CD4-positive, alpha-beta T cell treated with Interleukin-17A for 1 hour (primary cell): ENCODE measurements around the gene KCNAB2.
"Not testable (repeated sequence)": the region's sequence is repeated elsewhere in the genome, so short reads cannot be mapped to it uniquely, and the experiment has no call there.

Source experiments
- DNase-seq: peaks from one replicate; pipeline ENCODE4 v3.0.0-alpha.2; 2020

KCNAB2 gene

GRCh38 chr1:6062670-6063069 is 17.0 kb downstream of the KCNAB2 start:
- no peak for DNase-seq

DNA sequence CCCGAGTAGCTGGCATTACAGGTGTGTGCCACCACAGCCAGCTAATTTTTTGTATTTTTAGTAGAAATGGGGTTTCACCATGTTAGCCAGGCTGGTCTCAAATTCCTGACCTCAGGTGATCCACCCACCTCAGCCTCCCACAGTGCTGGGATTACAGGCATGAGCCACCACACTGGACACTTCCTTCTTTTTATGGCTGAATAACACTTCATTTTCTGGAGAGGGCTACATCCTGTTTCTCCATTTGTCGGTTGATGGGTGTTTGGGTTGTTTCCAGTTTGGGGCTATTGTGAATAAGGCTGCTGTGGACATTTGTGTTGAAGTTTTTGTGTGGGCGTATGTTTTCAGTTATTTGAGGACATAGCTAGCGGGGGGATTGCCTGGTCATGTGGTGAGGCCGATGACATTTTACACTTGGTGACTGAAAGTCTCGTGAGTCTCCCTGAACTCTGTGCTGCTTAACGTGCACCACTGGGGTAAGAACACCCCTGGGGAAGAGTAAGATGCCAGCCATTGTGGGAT is 17.9 kb downstream of the KCNAB2 start:
- DNase-seq, result not testable (repeated sequence)

GRCh38 chr1:6065093-6065858 is 19.6 kb downstream of the KCNAB2 start:
- DNase-seq, result no peak

- no peak for DNase-seq
Observed at GRCh38 chr1:6066680-6067079, 21.0 kb downstream of the KCNAB2 start.

- no peak for DNase-seq
Observed at GRCh38 chr1:6068073-6068472, 22.4 kb downstream of the KCNAB2 start.

- no peak for DNase-seq
Observed at GRCh38 chr1:6068932-6069331, 23.2 kb downstream of the KCNAB2 start.

- no peak for DNase-seq
Observed at GRCh38 chr1:6069573-6069972, 23.9 kb downstream of the KCNAB2 start.

DNA sequence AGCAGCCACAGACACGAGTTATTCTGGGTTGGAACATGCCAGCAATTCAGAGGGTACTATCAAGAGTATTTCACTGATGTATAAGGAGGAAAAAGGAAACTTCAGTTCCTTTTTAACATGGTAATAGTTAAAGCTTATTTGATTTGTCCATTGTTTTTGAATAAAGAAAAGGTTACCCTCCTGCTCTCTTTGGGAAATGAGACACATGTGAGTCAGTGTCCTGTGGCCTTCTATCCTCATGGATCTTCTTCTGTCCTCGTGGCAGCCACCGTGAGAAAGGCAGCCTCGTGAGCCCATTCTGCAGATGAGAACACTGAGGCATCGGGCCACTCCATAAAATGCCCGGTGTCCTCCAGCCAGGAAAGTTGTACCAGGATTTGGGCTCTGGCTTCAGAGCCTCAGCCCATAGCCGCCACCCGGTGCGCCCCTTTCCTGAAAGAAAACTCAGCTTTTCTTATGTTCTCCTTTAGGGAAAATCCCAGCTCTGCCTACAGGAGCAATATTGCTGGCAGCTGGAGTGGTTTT is 24.8 kb downstream of the KCNAB2 start:
- no peak for DNase-seq

- no peak for DNase-seq
Observed at GRCh38 chr1:6071219-6071618, 25.5 kb downstream of the KCNAB2 start.

- DNase-seq, result no peak
Observed at GRCh38 chr1:6072774-6073479, 27.2 kb downstream of the KCNAB2 start.

- DNase-seq, result no peak
Observed at GRCh38 chr1:6073480-6074053, 27.9 kb downstream of the KCNAB2 start.

DNA sequence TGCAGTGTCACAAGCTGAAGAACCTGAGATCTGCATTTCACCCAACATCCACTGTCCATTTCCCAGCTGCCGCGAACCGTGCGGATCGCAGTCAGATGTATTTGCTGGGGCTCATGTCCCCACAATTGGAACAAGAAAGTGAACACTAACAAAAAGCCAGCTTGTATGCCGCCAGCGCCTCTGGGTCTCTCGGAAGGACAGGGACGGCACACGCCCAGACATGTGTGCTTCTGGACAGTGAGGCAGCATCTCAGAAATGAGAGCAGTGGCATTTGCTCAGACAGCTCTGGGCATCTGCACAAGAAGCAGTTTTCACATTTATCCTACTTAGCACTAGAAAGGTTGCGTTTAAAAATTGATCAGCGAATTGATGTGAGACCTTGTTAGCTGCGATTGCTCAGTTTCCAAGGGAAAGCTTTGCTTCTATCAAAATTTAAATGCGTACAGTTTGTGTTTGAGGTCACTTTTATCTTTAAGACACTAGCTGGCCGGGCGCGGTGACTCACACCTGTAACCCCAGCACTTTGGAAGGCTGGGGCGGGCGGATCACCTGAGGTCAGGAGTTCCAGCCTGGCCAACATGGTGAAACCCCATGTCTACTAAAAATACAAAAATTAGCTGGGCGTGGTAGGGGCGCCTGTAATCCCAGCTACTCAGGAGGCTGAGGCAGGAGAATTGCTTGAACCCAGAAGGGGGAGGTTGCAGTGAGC is 28.7 kb downstream of the KCNAB2 start:
- DNase-seq, result no peak

- DNase-seq, result no peak
Observed at GRCh38 chr1:6075748-6076147, 30.1 kb downstream of the KCNAB2 start.

- not testable (repeated sequence) for DNase-seq
Observed at GRCh38 chr1:6077061-6077460, 31.4 kb downstream of the KCNAB2 start.

GRCh38 chr1:6077506-6077905 is 31.8 kb downstream of the KCNAB2 start:
- no peak for DNase-seq

- DNase-seq, result no peak
Observed at GRCh38 chr1:6077919-6078318, 32.2 kb downstream of the KCNAB2 start.

GRCh38 chr1:6080469-6080868 is 34.8 kb downstream of the KCNAB2 start:
- no peak for DNase-seq

- DNase-seq, result no peak
Observed at GRCh38 chr1:6081901-6082300, 36.2 kb downstream of the KCNAB2 start.

- no peak for DNase-seq
Observed at GRCh38 chr1:6082430-6082971, 36.8 kb downstream of the KCNAB2 start.

DNA sequence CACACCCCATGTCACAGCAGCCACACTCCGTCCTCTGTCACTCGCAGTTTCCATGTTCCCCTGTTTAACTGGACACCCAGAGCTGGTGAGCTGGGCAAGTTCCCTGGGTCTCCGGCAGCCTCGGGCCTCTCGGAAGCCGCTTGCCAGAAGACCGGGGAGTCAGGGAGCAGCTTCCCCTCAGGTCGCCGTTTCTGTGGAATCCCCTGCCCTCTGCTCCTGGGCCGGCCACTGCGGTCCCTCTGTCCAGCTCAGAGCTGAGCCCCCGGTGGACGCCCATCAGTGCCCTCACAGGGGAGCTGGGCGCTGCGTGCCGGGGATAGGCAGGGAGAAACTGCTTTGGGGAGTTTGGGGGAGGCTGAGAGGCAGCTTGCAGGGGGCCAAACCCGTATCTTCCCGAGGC is 37.7 kb downstream of the KCNAB2 start:
- DNase-seq, result no peak

DNA sequence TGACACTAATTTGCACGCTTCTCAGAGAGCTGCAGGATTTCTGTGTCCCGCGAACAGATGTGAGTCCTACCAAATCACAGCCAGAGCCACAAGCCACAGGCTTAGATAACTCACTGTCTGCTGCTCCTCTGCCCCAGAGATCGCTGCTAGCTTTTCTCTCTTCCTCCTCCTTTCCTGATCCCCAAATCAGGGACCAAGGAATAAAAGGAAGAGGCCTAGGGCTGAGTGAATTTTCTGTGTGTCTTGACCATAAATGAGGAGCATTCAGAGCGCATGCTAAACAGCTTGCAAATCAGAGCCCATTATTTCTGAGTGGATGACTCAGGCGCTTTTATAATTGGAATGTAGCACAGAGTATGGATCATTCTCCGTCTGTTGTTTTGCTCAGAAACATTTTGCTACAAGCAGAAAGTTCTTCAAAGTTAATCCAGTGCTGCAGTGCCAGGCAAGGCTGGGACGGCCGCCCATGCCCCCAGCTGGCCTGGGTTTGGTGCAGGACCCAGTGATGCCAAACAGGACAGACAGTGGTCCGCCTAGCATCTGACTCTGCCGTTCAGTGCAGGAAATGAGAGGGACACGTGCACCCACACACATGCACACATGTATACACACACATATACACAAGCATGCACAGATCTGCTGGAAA is 38.2 kb downstream of the KCNAB2 start:
- DNase-seq, result no peak
